Occipital lobe (tissue), 2 donors: ENCODE measurements around the gene NAIP. TPM values are rescaled to one million over a fixed set of nuclear protein-coding genes. Genes with fewer than 3 reads are reported as not detected.
"Not testable (repeated sequence)": the region's sequence is repeated elsewhere in the genome, so short reads cannot be mapped to it uniquely, and the experiment has no call there.

Experiments used
- DNase-seq: peaks from one replicate; lab custom pipeline; 2025; lab: John Stamatoyannopoulos, UW
- total RNA-seq: library from RNA; depleted of rRNA; stranded (reverse); fragments of >200 nt; gene quantifications from one replicate; pipeline ENCODE4 v1.2.3, GENCODE V29; 2014

Gene NAIP, protein sequence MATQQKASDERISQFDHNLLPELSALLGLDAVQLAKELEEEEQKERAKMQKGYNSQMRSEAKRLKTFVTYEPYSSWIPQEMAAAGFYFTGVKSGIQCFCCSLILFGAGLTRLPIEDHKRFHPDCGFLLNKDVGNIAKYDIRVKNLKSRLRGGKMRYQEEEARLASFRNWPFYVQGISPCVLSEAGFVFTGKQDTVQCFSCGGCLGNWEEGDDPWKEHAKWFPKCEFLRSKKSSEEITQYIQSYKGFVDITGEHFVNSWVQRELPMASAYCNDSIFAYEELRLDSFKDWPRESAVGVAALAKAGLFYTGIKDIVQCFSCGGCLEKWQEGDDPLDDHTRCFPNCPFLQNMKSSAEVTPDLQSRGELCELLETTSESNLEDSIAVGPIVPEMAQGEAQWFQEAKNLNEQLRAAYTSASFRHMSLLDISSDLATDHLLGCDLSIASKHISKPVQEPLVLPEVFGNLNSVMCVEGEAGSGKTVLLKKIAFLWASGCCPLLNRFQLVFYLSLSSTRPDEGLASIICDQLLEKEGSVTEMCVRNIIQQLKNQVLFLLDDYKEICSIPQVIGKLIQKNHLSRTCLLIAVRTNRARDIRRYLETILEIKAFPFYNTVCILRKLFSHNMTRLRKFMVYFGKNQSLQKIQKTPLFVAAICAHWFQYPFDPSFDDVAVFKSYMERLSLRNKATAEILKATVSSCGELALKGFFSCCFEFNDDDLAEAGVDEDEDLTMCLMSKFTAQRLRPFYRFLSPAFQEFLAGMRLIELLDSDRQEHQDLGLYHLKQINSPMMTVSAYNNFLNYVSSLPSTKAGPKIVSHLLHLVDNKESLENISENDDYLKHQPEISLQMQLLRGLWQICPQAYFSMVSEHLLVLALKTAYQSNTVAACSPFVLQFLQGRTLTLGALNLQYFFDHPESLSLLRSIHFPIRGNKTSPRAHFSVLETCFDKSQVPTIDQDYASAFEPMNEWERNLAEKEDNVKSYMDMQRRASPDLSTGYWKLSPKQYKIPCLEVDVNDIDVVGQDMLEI (N-terminal part only)
- total RNA-seq = 15.9 TPM

DNA sequence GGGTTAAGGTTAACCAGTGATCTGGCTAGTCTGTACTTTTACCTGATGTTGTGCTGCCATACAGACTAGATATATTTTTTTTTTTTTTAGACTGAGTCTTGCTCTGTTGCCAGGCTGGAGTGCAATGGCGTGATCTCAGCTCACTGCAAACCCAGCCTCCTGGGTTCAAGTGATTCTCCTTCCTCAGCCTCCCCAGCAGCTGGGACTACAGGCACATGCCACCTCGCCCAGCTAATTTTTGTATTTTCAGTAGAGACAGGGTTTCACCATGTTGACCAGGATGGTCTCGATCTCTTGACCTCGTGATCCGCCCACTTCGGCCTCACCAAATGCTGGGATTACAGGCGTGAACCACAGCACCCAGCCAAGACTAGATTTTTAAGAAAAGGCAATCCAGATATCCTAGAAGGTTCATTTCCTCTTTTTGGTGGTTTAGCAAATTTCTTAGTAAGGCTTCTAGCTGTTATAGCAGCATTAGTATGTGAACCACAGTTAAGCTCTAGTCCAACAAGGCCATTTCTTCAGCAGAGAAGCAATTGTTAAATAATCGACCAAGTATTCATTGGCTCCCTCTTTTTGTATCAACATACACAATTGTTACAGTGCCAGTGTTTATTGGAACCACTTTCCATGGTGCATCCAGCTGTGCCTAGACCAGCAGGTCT lies at the start of gene NAIP:
Gene NAIP (minus strand): TSS at position 51 of the 665 bp plus-strand sequence. CDS start 12,424 bp downstream, outside the sequence.
- not testable (repeated sequence) for DNase-seq

DNA sequence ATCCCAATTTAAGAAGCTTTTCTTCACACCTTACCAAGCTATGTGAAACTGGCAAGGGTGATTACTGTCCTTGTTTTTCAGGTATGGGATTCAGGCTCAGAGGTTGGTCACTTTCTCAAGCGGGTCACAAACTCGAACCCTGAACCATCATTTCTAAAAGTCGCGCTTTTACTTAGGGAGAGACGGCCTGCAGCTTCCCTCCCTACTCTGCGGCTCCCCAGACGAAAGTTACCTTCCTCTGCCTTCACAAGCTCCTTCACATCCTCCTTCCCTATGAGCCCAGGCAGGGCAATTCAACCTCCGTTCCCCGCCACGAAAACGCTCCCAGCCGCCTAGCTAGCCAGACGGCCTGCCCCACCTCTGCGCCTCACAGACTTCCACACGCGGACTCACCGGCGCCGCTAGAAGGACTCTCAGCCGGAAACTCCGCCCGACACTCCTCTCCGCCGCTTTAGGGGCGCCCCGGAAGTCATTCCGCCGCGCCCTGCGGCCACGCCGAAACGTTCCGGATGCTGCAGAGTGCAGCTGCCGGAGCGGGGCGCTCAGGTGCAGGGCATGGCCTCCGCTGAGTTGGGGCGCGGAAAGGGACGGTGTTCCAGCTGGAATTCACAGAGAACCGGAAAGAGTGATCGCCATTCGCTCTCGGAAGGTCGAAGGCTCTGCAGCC lies 42.3 kb upstream of the NAIP start, which contains the start of gene GTF2H2:
Gene GTF2H2 (minus strand): TSS at position 415 of the 667 bp plus-strand sequence. CDS start 4,913 bp downstream, outside the sequence.
- DNase-seq = not testable (repeated sequence)

DNA sequence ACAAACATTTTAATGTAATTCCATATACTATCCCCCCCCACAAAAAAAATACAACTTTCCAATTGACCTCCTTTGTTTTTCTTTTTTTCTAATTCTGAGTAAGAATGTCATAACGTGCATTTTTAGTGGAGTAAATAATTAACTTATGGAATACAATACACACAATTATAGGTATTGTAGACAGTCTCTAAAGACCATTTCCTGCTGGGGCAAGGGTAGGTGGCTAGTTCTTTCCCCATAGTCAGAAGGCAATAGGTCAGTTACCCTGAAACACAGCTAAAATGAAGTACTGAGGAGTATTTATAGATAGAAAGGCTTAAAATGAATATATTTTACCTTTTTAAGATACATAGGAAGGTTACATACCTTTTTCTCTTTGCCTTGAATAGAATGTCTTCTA lies 36.2 kb upstream of the NAIP start:
- DNase-seq = not testable (repeated sequence)

DNA sequence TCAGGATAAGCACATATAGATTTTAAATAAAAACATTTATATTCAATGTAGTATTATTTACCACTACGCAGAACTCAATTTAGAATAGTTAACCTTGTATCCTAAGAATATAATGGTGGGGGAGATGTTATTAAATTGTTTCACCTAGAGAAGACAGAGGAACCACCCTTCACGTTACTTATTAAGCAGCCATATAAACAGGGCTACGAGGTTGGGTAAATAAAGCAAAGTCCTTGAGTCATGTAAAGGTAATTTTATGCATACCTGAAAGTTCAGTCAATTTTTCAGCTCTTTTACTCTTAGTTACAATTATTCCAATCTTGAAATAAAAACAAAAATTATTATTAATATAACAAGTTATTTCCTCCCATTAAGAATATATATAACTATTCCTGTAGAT lies 34.3 kb upstream of the NAIP start:
- not testable (repeated sequence) for DNase-seq

DNA sequence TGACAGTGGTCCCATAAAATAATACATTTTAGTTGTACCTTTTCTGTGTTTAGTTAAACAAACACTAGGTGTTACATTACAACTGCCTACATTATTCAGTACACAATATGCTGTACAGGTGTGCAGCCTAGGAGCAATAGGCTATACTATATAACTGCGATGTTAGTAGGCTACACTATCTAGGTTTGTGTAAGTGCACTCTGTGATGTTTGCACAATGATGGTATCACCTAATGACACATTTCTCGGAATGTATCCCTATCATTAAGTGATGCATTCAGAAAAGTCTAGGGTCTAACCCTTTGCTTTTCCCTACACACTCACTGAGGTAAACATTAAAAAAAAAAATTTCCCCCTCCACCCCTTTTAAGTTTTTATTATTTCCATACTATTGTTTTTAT lies 19.7 kb upstream of the NAIP start:
- not testable (repeated sequence) for DNase-seq

DNA sequence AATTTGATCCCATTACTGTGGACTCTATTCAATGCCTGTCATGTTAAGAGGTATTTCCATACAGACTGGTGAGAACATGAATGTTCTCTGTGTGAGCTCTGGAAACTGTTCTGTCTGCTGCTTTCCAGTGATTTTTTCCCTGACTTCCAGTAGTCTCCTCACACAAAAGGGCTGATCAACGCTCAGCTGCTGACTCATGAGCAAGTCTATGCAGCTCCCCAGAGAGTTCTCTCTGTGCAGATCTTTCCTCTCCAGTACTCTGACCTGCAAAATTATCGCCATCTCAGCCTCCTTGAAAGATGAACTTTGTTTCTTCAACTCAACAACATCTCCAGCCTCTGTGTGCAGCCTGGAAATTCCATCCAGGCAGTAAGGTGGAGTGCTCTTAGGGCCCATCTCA lies 19.0 kb upstream of the NAIP start:
- not testable (repeated sequence) for DNase-seq

DNA sequence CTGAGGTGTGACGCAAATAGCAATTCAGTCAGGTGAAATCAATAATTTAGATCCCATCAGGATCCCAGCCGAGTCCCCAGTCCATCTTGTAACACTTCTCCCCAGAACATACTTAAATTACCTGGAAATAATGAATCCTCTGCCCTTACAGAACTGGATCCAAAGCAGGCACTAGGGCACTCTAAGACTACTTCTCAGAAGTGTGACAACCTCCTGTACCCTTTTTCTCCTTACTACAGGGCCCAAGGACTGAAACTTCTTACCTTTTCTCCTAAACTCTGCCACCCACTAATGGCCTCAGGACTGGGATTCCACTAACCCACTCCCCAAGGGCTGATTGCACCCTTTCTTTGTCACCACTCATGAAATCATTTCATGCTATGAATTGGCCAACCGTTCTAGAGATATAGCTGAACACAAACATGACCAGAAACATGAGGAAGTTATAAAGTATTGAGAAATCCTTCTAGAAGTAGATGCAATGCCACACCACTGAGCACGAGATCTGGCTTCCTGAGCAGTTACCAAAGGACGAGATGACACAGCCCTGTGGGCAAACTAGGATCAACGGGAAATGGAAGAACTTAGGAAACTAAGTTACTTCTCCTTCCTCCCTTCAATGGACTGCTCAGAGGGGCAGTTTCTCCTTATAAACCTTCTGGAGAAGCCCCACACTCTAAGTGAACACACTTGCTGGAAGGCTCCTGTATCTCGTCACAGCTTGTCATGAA lies 6.1 kb upstream of the NAIP start:
- not testable (repeated sequence) for DNase-seq

DNA sequence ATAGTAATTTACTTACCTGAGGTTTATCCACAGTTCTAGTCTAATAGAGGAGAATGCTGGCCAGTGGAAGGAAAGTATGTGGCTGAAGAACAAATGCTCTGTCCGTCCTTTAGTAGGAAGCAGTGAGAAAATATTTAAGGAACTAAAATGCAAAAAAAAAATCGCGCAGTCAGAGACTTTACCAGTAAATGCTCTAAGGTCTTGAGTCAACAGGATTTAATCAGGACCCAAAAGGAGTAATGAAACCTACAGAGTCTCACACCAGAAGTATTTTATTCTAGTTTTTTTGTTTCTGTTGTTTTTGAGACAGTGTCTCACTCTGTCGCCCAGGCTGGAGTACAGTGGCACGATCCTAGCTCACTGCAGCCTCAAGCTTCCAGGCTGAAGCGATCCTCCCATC lies 4.5 kb downstream of the NAIP start:
- not testable (repeated sequence) for DNase-seq

DNA sequence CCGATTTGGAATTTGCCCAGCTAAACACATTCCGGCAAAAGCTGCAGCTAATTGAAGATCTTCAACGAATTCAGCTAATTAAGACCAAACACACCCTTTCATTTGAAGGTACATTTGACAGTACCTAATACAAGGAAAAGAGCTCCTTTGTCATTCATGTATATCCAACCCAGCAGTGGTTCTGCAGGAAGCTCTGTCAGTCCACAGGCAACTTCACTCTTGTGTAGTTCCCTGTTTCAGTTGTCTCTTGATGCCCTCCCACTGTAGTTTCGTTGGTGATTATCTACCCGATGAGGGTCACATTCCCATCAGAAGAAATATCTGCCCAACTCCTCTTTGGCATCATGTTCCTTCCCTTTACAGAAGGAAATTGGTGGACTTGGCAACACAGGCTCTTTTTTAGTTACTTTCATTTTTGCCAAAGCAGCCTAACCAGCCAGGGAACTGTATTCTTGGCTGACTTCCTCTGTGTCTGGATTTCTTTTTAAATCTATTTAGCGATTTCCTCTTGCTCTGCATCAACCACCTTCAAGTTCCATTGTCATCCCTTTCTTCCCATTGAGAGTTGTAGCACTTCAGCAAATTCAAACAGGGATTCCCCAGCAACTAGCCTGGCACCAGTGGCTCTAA lies 6.6 kb downstream of the NAIP start:
- DNase-seq = not testable (repeated sequence)

DNA sequence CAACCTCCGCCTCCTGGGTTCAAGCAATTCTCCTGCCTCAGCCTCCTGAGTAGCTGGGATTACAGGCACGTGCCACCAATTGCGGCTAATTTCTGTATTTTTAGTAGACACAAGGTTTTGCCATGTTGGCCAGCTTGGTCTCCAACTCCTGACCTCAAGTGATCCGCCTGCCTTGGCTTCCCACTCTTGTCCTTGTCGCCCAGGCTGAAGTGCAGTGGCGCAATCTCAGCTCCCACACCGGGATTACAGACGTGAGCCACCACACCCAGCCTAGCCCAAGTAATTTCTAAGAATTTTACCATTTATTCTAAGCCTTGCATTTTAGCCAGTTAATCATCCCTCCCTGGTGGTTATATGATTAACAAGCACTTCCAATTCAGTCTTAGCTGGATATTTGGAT lies 11.0 kb downstream of the NAIP start:
- DNase-seq = no peak

DNA sequence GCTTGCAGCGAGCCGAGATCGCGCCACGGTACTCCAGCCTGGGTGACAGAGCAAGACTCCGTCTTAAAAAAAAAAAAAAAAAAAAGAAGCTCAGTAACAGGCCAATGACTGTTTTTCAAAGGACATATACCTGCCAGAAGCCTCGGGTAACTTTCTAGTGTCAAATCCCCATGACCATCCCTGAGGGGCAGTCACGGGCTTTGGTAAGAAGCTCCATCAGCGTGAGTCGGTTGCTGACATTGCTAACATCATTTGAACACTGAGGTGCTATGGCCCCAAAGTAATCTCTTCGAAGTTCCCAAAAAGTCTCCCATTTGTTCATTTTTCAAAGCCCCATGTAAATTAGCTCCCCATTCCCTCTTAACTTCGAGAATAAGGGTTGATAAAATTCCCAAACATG lies 11.6 kb downstream of the NAIP start:
- no peak for DNase-seq

DNA sequence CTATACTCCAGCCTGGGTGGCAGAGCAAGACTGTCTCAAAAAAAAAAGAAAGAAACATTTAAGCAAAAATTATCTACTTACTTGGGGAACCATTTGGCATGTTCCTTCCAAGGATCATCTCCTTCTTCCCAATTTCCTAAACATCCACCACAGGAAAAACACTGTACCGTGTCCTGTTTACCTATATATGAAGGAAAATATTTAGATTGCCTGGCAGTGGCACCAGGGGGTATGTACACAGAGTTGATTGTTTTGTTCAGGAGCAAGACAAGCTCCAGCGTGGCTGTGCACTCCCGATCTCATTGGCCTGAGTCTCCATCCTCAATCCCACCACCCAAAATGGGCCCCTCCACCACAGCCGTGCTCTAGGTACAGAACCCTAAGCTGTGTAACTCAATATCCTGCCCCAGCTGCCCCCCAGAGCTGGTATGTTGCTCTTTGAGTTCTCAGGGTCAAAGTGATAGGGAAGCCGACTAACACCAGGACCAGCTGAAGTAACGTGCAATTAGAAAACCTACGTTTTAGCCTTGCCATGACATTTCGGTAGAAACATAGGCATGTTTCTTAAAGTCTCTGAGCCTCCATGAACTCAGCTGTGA lies 13.8 kb downstream of the NAIP start:
- DNase-seq = no peak

DNA sequence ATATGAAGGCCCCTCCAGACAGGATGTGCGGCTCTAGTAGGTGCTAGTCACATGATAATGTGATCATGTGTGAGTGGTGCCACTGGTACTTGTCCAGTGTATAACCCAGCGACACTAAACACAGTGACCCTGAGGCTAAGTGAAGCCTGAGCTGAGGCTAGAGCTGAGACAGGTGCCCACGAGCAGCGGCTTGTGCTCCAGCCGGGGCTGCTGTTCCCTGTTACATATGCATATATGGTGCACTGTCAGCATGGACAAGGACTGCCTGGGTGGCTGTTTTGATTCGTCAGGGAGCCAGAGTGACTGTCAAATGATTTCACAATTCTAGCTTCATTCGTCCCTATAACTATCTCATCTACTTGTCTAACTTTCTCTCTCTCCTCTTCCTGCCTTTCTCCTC lies 18.2 kb downstream of the NAIP start:
- not testable (repeated sequence) for DNase-seq

DNA sequence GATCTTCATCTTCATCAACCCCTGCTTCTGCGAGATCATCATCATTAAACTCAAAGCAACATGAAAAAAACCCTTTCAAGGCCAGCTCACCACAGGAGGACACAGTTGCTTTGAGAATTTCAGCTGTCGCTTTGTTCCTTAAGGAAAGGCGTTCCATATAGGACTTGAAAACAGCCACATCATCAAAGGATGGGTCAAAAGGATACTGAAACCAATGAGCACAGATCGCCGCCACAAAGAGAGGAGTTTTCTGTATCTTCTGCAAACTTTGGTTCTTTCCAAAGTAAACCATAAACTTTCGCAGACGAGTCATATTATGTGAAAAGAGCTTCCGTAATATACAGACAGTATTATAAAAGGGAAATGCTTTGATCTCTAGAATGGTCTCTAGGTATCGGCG lies 40.3 kb downstream of the NAIP start:
- not testable (repeated sequence) for DNase-seq

DNA sequence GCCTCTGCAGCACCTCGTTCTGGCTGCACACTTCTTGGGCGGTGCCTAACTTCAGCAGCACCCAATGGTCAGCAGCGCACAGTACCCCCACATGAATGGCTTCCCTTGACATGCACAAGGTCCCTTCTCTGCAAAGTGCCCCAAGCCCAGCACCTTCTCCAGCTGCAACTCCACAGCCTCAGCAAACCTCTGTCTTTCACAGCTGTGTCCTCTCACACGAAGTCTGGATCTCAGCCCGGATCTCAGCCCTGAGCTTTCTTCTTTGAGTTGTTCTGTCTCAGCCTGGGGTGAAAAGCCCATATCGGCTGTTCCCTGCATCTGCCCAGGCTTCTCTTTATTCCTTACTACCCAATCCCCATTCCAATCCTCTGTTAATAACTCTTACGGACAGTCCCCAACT lies 57.9 kb downstream of the NAIP start:
- not testable (repeated sequence) for DNase-seq

DNA sequence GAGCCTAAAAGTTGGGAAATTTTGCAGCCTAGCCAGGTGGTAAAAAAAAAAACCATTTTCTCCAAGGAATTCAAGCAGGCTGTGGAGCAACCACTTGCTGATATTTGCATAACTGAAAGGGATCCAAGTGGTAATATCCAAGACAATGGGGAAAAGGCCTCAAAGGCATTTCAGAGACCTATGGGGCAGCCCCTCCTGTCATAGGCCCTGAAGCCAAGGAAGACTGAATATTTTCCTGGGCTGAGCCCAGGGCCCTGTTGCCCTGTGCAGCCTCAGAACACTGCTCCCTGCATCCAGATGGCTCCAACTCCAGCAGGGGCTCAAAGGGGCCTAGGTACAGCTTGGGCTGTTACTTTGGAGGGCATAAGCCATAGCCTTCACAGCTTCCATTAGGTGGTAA lies 60.6 kb downstream of the NAIP start:
- DNase-seq = not testable (repeated sequence)

DNA sequence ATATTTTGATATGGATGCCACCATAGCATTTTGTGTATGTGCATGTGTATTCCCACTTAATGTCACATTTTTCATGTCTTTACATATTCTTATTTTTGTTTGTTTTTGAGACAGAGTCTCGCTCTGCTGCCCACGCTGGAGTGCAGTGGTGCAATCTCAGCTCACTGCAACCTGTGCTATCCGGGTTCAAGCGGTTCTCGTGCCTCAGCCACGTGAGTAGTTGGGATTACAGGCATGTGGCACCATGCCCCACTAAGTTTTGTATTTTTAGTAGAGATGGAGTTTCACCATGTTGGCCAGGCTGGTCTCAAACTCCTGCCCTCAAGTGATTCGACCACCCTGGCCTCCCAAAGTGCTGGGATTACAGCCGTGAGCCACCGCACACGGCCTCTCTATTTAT lies 72.1 kb downstream of the NAIP start:
- not testable (repeated sequence) for DNase-seq

DNA sequence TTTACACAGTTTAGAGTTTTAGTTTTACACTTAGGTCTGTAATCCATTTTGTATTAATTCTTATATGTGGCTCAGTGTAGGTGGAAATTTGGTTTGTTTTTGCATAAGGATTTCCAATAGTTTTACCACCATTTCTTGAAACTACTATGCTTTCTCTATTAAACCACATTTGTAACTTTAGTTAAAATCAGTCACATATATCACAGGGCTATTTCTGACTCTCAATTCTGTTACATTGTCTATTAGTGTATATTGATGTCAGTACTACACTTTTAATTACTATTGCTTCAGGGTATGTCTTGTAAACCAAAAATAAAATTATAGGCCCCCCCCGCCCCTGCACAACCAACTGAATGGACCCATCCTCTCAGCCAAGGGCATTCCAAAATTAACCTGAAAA lies 92.6 kb downstream of the NAIP start:
- not testable (repeated sequence) for DNase-seq

DNA sequence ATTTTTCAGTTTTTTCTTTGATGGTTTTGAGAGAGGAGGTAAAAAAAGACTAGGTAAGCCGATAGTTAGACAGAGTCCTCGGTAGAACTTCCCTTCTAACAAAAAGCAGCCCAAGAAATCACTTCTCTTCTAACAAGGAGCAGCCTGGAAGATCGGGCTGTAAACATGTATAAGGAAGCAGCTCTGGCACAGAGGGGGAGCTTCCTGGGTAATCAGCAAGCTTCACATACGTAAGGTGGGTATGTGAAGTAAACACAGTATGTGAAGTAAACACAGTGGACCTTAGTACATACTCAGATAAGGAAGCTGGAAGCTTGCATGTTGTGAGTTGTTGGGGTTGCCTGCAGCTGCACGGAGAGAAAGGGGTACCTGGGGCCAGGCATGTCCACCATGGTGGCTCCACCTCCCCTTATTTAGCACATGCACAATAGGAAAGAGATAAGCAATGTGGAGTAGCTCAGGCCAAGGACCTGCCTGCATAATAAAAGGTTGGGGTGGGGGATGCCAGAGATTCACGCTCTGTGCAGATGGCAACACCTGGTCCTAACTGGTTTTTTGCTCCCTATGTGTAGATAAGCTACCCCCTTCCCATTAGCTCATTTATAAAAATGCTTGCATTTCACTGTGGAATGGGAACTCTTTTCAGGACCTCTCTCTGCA lies 93.3 kb downstream of the NAIP start:
- DNase-seq = not testable (repeated sequence)
